GM12872 (cell line): ENCODE data around the gene QARS1.

Experiments
- TF ChIP-seq, protein P1 (sequence below): IDR thresholded peaks from 3 replicates; pipeline ENCODE4 v1.5.1; 2011; ENCODE audit warnings: low read depth, mild to moderate bottlenecking, low read length, moderate library complexity; ENCODE audit not compliant: insufficient read depth

The QARS1 gene

DNA sequence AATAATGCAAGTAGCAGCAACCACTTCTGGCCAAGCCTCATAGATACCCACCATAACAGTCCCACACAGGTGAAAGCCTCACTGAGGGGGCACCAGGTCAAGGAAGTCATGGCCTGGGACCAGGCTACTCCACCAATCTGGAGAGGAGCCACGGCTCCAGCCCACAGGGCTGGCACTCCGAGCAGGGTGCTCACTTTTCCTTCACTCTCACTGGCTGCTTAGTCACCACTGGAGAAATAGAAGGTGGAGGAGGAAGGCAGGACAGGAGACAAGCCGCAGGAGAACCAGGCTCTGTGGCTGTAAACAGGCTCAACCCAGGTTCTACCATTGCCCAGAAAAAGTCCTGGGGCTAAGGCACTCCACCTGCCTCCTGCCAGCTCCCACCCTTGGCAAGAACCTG, 14.9 kb upstream of the QARS1 start:
- TF ChIP-seq, protein P1, sequence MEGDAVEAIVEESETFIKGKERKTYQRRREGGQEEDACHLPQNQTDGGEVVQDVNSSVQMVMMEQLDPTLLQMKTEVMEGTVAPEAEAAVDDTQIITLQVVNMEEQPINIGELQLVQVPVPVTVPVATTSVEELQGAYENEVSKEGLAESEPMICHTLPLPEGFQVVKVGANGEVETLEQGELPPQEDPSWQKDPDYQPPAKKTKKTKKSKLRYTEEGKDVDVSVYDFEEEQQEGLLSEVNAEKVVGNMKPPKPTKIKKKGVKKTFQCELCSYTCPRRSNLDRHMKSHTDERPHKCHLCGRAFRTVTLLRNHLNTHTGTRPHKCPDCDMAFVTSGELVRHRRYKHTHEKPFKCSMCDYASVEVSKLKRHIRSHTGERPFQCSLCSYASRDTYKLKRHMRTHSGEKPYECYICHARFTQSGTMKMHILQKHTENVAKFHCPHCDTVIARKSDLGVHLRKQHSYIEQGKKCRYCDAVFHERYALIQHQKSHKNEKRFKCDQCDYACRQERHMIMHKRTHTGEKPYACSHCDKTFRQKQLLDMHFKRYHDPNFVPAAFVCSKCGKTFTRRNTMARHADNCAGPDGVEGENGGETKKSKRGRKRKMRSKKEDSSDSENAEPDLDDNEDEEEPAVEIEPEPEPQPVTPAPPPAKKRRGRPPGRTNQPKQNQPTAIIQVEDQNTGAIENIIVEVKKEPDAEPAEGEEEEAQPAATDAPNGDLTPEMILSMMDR, result no peak

- TF ChIP-seq, protein P1, result no peak
Observed at GRCh38 chr3:49119036-49119435, 14.5 kb upstream of the QARS1 start.

GRCh38 chr3:49112262-49112661, 7.7 kb upstream of the QARS1 start:
- TF ChIP-seq, protein P1, result no peak

DNA sequence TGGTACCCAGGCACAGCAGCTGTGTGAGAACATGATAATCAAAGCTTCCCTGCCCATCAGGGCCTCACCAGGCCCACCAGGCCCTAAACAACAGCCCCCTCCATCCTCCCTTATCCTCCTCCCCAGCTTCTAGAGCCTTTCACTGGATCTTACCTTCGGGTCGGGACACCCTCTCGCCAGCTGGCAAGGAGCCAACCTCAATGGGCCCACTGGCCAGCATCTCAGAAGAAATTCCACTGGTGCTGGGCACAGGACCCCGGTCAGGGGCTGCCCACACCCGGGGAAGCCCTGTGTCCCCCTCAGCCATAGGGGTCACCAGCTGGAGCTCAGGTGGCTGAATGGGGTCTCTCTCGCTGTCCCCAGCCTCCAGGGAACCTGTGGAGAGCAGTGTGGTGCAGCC, 6.8 kb upstream of the QARS1 start:
- TF ChIP-seq, protein P1, result no peak

DNA sequence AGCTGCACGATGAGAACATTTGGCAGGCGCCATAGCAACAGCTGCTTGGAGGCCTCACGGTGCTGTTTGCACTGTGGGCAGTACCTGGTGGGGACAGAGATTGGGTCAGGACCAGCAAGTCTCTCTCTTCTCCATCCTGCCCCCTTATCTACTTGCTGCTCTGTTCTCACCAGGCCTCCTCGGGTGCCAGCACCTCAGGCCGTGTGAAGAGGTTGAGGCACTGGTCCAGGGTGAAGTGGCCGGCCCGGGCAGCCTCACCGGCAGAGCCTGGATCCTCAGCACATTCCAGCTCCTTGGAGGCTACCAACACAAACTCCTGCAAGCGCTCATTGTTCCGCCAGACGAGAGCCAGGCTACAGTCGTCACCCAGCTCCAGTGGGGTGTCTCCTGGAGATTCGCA, 6.2 kb upstream of the QARS1 start:
- TF ChIP-seq, protein P1, result no peak

- TF ChIP-seq, protein P1, result no peak
Observed at GRCh38 chr3:49108346-49108745, 3.8 kb upstream of the QARS1 start.

DNA sequence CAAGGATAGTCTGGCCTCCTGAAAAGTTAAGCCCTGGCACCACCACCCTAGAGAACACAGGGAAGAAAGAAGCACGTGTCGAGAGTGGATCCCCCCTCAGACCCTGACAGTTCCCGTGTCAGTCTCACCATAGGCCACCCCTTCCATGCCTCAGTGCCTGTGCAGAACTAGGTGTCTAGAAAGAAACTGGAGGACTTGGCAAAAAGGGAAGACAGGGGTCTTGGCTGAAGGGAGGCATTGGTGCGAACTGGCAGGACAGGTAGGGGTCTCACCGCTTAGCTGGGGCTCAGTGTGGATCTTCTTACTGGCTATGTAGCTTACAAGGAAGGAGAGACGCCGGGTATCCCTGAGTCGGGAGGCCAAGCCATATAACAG, 518 bp downstream of the QARS1 start:
- TF ChIP-seq, protein P1, result no peak

GRCh38 chr3:49100046-49100615, 4.4 kb downstream of the QARS1 start:
- TF ChIP-seq, protein P1, result no peak
